ENCODE measurements around the gene CCDC180.

Gene CCDC180

DNA sequence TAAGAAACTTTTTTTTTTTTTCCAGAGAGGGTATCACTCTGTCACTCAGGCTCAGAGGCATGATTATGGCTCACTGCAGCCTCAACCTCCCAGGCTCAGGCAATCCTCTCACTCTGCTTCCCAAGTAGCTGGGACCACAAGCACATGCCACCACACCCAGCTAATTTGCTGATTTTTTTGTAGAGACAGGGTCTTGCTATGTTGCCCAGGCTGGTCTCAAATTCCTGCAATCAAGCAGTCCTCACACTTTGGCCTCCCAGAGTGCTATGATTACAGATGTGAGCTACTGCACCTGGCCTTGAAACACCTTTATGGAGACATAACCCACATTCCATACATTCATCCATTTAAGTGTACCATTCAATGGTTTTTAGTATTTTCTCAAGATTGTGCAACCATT is 23.7 kb upstream of the CCDC180 start:
- TF ChIP-seq, protein P1, sequence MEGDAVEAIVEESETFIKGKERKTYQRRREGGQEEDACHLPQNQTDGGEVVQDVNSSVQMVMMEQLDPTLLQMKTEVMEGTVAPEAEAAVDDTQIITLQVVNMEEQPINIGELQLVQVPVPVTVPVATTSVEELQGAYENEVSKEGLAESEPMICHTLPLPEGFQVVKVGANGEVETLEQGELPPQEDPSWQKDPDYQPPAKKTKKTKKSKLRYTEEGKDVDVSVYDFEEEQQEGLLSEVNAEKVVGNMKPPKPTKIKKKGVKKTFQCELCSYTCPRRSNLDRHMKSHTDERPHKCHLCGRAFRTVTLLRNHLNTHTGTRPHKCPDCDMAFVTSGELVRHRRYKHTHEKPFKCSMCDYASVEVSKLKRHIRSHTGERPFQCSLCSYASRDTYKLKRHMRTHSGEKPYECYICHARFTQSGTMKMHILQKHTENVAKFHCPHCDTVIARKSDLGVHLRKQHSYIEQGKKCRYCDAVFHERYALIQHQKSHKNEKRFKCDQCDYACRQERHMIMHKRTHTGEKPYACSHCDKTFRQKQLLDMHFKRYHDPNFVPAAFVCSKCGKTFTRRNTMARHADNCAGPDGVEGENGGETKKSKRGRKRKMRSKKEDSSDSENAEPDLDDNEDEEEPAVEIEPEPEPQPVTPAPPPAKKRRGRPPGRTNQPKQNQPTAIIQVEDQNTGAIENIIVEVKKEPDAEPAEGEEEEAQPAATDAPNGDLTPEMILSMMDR (IDR thresholded peaks at IDR 0.05; ENCODE audit: low read depth, low read length): no peak
- no peak overlapping the region for H3K4me3 ChIP-seq (ENCODE audit: low read depth, low read length)

DNA sequence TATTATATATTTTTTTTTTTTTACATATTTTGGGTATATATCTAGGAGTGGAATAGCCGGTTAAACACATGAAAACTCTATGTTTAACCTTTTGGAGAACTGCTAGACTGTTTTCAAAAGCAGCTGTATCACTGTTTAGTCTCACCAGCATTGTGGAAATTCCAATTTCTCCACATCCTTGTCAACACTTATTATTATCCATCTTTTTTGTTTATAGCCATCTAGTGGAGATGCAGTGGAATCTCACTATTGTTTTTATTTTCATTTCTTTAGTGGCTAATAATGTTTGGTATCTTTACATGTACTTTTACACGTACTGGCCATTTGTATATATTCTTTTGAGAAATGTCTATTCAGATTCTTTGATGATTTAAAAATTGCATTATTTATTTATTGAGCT is 22.7 kb upstream of the CCDC180 start:
- TF ChIP-seq, protein P1 (IDR thresholded peaks at IDR 0.05; ENCODE audit: low read depth, low read length): no peak
- no peak overlapping the region for H3K4me3 ChIP-seq (ENCODE audit: low read depth, low read length)

DNA sequence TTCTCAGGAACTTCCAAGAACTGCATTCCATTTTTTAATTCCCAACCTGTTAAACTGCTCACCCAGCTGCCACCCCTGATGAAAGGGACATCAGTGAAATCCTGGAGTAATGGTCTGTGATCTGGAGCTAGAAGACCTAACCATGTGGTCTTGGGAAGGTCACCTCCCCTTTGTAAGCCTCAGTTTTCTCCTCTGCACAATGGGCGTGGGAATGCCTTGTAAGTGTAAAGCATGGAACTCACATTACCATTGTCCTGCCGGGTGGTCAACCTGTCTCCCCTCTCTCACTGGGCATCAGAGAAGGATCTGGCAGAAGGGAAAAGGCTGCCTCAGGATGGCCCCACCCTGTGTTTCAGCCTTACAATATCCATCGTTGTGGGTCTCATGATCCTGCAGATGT is 15.3 kb upstream of the CCDC180 start:
- TF ChIP-seq, protein P1 (IDR thresholded peaks at IDR 0.05; ENCODE audit: low read depth, low read length): no peak

DNA sequence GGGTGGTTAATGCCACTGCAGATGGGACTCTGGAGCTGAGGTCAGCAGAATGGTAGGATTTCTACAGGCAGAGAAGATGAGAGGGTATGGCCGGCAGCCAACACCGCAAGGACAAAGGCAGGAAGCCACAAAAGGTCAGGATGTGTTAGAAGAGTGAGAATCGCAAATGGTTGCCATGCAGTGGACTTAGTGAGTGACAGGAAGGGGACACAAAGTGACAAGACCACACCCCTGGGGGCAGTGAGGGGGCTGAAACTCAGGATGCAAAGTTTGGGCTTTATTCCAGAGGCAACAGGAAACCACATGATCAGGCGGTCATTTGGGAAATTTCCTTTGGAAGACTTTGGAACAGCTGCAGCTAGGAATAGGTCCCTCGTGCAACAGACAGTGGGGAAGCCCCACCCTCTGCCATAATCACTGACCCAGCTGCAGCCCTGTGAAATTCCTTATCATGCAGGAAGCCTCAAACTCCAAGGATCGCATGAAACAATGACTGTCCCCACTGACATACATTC is 14.2 kb upstream of the CCDC180 start:
- no peak overlapping the region for H3K4me3 ChIP-seq (ENCODE audit: low read depth, low read length)
- TF ChIP-seq, protein P1 (IDR thresholded peaks at IDR 0.05; ENCODE audit: low read depth, low read length): no peak

More for the DNA sequence above, 15.3 kb upstream of the CCDC180 start:
- H3K4me3 ChIP-seq (ENCODE audit: low read depth, low read length): no peak overlapping the region

DNA sequence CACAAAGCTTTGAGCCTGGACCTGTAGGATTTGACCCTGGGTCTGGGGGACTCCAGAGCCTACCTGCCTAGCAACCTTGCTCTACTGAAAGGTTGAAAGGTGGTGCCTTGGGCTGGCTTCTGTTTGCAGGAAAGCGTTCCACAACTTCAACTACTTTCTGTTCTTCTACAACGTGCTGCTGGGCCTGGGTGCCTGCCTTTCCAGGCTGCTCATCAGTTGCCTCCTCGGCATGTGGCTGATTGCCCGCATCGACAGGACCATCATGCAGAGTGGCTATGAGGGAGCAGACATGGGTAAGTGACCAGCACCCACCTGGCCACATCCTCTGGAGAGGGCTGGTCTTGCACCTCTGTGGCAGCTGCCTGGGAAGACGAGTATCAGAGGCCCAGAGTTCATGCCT is 13.6 kb upstream of the CCDC180 start:
- TF ChIP-seq, protein P1 (IDR thresholded peaks at IDR 0.05; ENCODE audit: low read depth, low read length): no peak
- H3K4me3 ChIP-seq (ENCODE audit: low read depth, low read length): no peak overlapping the region

DNA sequence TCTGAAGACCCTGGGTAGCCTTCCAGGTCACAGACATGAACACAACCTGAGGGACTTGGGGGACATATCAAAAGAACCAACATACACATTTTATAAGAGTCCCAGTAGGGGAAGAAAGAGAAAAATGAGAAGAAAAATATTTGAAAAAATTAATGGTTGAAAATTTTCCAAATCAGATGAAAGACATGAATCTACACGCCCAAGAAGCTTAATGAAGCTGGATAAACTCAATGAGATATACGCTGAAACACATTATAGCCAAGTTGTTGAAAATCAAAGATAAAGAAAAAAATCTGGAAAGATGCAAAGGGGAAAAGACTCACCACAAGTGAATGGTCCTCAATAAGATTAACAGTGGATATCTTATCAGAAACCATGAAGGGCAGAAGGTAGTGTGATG is 9.6 kb upstream of the CCDC180 start:
- no peak overlapping the region for H3K4me3 ChIP-seq (ENCODE audit: low read depth, low read length)
- TF ChIP-seq, protein P1 (IDR thresholded peaks at IDR 0.05; ENCODE audit: low read depth, low read length): no peak

DNA sequence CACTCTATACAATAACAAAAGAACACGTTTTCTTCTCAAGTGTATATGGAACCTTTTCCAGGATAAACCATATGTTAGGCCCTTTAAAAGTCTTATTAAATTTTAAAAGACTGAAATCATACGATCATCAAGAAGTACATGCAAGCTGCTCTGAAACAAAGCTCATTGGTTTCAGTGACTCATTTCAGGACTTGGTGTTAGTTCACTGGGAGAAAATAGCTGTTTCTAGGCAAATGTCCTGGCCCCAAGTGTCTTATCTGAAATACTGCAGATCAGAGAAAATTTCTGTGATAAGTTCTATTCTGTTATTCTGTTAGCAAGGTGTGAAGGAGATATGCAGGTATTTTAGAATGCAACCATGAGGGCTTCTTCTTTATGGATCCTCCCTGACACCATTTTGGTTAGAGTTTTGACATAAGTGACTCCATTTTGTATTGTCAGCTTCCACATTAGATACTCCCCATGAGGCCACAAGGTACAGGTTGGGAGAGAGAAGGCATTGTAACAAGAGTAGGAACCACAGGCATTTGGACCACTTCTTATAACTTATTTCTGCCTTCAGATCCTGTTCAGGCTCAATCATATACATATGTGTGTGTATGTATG is 7.5 kb upstream of the CCDC180 start:
- TF ChIP-seq, protein P1 (IDR thresholded peaks at IDR 0.05; ENCODE audit: low read depth, low read length): no peak
- H3K4me3 ChIP-seq (ENCODE audit: low read depth, low read length): no peak overlapping the region

Measured in WI38 (cell line).